GM18505 (cell line): ENCODE data around the gene UBE2Z.
"Not testable (repeated sequence)": the region's sequence is repeated elsewhere in the genome, so short reads cannot be mapped to it uniquely, and the experiment has no call there.

ENCODE experiments used
- ATAC-seq: cut with Tn5 transposase; IDR thresholded peaks from one replicate; pipeline ENCODE4 v1.9.1; 2021; ENCODE audit not compliant: unreplicated experiment
- POLR2A ChIP-seq: IDR thresholded peaks from 4 replicates; pipeline ENCODE4 v1.6.1; 2011; ENCODE audit warnings: borderline replicate concordance; ENCODE audit not compliant: insufficient read depth, insufficient read length; ENCODE audit errors: extremely low read depth

The UBE2Z gene

DNA sequence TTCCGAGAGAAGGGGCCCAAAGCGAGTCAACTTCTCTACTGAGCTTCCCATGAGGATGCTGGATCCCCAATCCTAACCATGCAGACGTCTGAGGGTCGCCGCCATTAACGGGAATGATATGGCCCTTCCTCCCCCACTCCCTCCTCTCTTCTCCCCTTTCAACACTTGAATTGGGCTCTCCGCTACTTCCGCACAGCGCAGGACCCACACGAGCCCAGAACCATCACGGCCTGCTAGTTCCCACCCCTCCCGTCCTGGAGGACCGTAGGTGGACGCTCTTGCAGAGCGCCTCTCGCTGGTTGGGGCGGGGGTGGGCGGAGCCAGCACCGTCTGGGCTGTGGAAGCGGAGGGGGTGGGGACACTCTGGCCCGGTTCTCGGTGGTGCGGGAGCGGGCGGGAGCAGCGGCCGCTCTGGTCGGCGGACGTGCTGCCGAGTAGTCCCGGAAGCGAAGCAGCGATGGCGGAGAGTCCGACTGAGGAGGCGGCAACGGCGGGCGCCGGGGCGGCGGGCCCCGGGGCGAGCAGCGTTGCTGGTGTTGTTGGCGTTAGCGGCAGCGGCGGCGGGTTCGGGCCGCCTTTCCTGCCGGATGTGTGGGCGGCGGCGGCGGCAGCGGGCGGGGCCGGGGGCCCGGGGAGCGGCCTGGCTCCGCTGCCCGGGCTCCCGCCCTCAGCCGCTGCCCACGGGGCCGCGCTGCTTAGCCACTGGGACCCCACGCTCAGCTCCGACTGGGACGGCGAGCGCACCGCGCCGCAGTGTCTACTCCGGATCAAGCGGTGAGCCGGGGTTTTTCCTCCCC is at the start of gene UBE2Z:
TSS of gene UBE2Z (plus strand) at position 361 of the 797 bp plus-strand sequence. CDS start at position 458, 97 bp downstream.
- peak; percentile 67 for ATAC-seq
- TF ChIP-seq POLR2A = peak; percentile 92

DNA sequence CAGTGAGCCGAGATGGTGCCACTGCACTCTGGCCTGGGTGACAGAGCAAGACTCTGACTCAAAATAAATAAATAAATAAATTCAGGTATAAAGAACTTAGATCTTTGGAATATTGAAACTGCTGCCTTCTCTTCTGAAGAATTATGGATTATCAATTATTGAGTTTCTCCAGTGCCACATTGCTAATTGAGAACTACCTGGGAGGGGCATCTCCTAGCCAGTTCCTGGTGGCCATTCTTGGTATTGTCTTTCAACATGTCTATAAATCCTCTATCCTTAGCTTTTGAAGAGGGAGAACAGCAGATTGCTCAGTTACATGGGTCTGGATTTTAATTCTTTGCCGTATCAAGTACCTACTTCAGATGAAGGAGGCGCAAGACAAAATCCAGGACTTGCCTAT is 48.2 kb upstream of the UBE2Z start:
- ATAC-seq = no peak
- no peak for TF ChIP-seq POLR2A

DNA sequence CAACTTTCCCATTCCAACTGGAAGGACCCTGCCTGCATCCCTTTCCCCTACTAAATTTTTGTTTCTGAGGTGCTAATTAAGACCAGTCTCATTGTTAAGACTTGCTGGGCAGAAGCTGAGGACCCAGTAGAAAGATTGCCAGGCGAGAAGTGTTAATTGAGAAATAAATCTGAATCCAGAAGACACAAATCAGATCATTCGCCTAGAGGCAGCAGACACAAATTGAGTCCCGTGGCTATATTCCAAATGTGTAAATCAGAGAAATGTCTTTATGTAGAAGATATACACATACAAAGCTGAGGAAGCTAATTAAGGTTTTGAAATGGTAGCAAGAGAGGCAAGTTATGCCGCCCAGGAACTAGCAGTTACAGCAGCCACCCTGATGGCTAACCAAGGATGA is 47.8 kb upstream of the UBE2Z start:
- ATAC-seq = no peak
- no peak for TF ChIP-seq POLR2A

DNA sequence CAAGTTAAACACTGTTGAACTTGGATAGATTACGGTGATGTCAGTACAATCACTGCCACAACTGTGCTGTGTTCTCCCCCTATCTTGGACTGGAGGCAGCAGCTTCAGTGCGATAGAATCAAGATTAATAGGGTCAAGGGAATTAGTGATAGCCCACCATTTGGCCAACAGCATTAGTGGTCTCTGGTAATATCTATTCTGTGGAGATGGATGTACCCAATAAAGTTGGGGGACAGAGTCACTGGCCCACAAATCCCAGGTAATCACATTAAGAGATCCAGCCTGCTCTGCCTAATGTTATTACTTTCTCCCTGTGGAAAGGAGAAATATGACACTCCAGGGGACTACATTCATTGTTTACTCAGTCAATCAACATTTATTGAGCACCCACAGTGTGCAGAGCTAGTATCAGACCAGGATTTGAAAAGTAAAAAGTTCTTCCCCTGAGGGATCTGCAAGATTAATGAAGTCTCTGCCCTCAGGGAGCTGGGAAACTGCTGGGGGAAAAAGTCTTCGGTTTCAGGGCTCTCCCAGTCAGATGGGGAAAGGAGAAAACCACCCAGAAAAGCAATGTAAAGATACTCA is 39.2 kb upstream of the UBE2Z start:
- TF ChIP-seq POLR2A = no peak

DNA sequence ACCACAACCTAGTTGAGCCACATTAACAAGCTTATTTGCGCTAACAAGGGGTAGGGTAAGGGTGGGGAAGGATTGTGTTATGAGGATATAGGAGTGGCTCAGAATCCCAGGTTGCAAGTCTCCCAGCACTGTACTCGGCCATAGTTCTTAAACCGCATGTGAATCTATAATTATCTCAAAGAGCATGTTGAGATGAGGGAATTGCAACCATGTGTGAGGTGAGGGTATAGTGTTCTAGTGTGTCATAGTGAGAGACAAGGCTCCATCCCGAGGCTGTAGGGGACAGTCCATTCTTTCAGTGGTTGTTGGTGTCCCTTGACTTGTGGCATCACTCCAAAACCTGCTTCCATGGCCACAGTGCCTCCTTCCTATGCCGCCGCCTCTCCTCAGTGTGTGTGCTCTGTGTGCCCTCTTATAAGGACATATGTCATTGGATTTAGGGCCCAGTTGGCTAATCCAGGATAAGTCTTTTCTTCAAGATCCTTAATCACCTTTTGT is 38.3 kb upstream of the UBE2Z start:
- no peak for TF ChIP-seq POLR2A
- no peak for ATAC-seq

More for the DNA sequence above, 39.2 kb upstream of the UBE2Z start:
- ATAC-seq = no peak

DNA sequence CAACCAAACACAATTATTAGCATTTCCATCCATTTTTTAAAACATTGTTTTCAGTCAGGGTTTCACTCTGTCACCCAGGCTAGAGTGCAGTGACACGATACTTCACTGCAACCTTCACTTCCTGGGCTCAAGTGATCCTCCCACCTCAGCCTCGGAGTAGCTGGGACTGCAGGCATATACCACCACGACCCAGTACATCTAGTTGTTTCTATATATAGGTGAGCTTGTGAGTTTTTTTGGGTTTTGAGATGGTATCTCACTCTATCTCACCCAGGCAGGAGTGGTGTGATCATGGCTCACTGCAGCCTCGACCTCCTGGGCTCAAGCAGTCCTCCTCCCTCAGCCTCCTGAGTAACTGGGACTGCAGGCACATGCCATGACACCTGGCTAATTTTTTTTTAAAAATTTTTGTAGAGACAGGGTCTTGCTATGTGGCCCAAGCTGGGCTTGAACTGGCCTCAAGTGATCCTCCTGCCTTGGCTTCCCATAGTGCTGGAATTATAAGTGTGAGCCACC is 37.1 kb upstream of the UBE2Z start:
- ATAC-seq = no peak
- no peak for TF ChIP-seq POLR2A

DNA sequence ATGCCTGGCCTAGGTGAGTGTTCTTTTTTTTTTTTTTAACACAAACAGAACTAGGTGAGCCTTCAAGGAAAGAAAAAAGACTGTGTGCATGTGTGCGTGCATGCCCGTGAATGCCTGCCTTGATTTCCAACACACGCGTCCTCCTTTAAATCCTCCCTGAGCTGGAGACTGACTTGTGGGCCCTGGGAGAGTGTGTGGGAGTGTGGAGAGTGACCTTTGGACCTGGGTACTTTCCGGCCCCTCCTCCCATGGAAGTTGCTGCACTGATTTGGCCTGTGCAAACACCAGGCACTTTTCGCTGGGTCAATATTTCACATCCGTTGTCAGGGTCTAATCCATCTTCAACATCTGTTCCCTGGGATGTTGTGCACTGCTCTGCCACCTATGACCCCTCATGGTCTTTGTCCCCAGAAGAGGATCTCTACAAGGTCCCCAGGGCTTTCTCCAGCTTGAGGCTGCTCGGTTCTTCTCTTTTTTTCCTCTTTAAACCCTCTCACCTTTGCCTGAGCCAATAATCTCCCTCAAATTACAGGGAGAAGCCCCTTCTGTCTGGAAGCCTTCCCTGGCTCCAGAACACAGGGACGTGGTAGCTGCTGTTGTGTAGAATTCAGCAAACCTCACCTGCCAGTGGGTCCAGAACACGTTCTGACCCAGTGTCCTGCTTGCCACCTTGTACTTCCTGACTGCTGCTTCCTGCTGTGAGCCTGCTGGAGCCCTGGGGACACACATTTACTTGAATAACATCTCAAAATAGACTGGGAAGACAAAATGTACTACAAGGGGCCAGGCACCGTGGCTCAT is 36.5 kb upstream of the UBE2Z start:
- TF ChIP-seq POLR2A = no peak
- ATAC-seq = no peak

DNA sequence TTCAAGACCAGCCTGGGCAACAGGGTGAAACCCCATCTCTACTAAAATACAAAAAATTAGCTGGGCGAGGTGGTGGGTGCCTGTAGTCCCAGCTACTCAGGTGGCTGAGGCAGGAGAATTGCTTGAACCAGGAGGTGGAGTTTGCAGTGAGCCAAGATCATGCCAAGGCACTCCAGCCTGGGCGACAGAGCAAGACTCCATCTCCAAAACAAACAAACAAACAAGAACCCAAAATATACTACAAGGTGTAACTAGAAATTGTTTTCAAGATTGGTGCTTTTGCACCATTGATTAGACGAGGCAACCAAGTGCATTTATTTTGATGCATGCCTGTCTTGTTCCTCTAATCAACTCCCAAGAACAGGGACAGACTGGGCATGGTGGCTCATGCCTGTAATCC is 35.8 kb upstream of the UBE2Z start:
- not testable (repeated sequence) for ATAC-seq

DNA sequence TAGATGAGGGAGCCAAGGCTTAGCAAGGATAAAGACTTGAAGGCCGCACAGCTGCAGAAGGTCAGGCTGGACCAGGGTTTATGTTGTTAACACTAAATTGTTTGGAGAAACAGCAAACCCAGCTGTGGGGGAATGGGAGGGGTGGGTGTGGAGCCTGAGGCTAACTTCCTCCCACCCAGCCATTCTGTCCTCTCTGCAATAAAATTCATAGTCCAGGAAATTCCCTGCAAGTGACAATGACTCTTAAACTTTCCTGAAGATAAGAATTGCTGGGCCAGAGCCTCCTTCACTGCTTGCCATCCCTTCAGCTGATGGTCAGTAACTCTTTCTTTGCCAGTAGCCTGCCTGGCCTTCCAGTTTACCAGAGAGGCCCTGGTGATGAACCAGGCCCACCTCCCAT is 35.0 kb upstream of the UBE2Z start:
- TF ChIP-seq POLR2A = no peak
- no peak for ATAC-seq

DNA sequence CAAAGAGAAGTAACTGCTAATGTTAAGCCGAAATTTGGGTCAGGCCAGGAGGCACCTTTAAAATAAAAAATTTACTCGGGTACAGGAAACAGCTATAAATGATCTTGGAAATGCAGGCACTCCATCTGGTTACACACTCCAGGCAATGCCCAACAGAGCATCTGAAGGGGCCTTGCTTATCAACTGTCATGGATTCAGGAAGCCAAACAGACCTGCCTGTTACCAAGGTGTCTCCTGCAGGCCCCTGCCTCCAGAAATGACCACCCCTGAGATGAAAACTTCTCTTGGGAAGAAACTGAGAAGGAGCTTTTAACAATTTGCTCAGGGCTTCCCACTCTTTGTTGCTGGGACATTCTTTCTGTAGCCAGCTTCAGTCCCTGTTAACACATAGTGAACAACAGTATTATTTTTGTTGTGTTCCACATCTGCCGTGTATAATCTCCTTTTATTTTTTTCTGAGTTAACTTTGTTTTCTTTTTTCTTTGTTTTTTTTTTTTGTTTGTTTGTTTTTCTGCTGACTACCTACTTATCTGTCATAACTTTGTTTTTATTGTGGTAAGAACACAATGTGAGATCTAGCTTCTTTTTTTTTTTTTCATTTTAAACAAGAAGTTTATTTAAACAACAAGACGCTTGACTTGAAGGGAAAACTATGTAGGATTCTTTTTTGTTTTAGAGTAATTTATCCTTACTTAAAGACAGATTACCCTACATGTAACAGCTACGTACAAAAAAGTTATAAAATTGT is 34.3 kb upstream of the UBE2Z start:
- TF ChIP-seq POLR2A = no peak
- no peak for ATAC-seq

DNA sequence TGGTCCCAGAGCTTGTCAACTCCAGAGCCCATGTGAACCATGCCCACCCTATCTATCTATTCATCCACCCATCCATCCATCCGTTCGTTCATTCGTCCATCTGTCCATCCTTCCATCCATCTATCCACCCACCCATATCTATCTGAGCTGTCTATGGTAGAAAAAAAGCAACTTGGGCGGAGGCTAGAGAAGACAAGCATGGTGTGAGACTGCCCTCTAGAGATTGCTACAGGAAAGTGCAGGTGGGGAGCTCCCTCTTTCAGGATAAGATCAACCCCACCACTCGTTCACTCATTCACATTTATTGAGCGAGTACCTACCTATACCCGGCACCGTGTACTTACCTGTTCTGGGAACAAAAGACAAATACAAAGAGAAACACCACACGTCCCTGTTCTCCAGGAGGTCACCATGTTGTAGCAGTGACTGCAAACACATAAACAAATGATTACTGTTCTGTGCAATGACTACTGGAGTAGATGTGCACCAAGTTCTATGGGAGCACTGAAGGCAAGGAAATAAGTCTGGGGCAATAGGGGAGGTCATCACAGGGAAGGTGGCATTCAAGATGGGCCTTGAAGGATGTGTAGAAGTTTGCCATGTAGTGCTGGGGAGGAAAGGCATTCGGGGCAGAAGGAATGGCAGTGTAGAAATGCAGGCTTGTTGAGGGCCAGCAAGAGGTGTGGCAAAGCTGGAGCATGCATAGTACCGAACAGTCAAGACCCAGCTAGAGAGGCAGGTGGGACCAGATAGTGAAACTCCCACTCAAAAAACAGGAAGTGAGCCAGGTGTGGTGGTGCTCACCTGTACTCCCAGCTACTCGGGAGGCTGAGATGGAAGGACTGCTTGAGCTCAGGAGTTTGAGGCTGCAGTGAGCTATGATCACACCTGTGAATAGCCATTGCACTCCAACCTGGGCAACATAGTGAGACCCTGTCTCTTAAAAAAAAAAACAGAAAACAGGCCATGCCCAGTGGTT is 29.0 kb upstream of the UBE2Z start:
- TF ChIP-seq POLR2A = no peak
- ATAC-seq = no peak

DNA sequence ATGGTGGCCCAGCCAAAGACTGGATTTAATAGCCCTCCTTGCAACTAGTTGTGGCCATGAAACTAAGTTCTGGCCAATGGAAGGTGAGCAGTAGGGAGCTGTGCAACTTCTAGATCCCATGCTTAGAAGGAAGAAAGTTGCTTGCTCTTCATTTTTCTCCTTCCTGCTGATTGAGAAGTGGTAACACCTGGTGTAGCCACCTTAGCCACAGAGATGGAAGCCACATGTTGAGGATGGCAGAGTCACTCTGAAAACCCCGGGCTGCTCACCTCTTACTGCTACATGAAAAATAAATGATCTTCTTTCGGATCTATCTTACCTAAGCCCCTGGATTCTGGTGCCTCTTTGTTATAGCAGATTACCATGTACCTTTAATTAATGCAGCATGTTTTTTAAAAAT is 25.9 kb upstream of the UBE2Z start:
- no peak for TF ChIP-seq POLR2A

More for the DNA sequence above, 25.9 kb upstream of the UBE2Z start:
- ATAC-seq = no peak
